Measurements from ENCODE around the gene ARL6IP5.
A peak's percentile ranks its signal among the peaks of the same experiment; 100 is the strongest.

Gene ARL6IP5

GRCh38 chr3:69116897-69117296, 32.2 kb downstream of the ARL6IP5 start:
- DNase-seq (ENCODE audit: low read depth, low spot score): peak; percentile 55

GRCh38 chr3:69118555-69118954, 33.8 kb downstream of the ARL6IP5 start:
- no peak for DNase-seq (ENCODE audit: low read depth, low spot score)

GRCh38 chr3:69119138-69119537, 34.4 kb downstream of the ARL6IP5 start:
- no peak for DNase-seq (ENCODE audit: low read depth, low spot score)

GRCh38 chr3:69119681-69120080, 34.9 kb downstream of the ARL6IP5 start:
- DNase-seq (ENCODE audit: low read depth, low spot score): no peak

GRCh38 chr3:69120879-69121464, 36.2 kb downstream of the ARL6IP5 start:
- peak; percentile 77 for DNase-seq (ENCODE audit: low read depth, low spot score)

- DNase-seq (ENCODE audit: low read depth, low spot score): no peak
These were observed 36.8 kb downstream of the ARL6IP5 start for GRCh38 chr3:69121513-69121912.

- no peak for DNase-seq (ENCODE audit: low read depth, low spot score)
These were observed 37.2 kb downstream of the ARL6IP5 start for GRCh38 chr3:69121950-69122349.

- DNase-seq (ENCODE audit: low read depth, low spot score): no peak
These were observed 37.7 kb downstream of the ARL6IP5 start, which contains the start of gene LMOD3 for GRCh38 chr3:69122403-69122802. Gene LMOD3, minus strand, starts transcription at chr3:69122595. Its CDS starts 209 bp downstream, at chr3:69122386.

GRCh38 chr3:69126216-69126615, 41.5 kb downstream of the ARL6IP5 start:
- DNase-seq (ENCODE audit: low read depth, low spot score): no peak

- no peak for DNase-seq (ENCODE audit: low read depth, low spot score)
These were observed 42.3 kb downstream of the ARL6IP5 start for GRCh38 chr3:69126999-69127398.

GRCh38 chr3:69128509-69128908, 43.8 kb downstream of the ARL6IP5 start:
- DNase-seq (ENCODE audit: low read depth, low spot score): no peak

- no peak for DNase-seq (ENCODE audit: low read depth, low spot score)
These were observed 44.8 kb downstream of the ARL6IP5 start for GRCh38 chr3:69129531-69129930.

GRCh38 chr3:69130689-69131088, 46.0 kb downstream of the ARL6IP5 start:
- no peak for DNase-seq (ENCODE audit: low read depth, low spot score)

GRCh38 chr3:69137005-69137404, 52.3 kb downstream of the ARL6IP5 start:
- no peak for DNase-seq (ENCODE audit: low read depth, low spot score)

GRCh38 chr3:69137412-69137811, 52.7 kb downstream of the ARL6IP5 start:
- DNase-seq (ENCODE audit: low read depth, low spot score): no peak

- no peak for DNase-seq (ENCODE audit: low read depth, low spot score)
These were observed 56.6 kb downstream of the ARL6IP5 start for GRCh38 chr3:69141313-69141712.

GRCh38 chr3:69142090-69142489, 57.4 kb downstream of the ARL6IP5 start:
- no peak for DNase-seq (ENCODE audit: low read depth, low spot score)

- DNase-seq (ENCODE audit: low read depth, low spot score): no peak
These were observed 58.2 kb downstream of the ARL6IP5 start for GRCh38 chr3:69142797-69143454.

- DNase-seq (ENCODE audit: low read depth, low spot score): no peak
These were observed 58.9 kb downstream of the ARL6IP5 start for GRCh38 chr3:69143612-69144011.

- peak; percentile 63 for DNase-seq (ENCODE audit: low read depth, low spot score)
These were observed 60.0 kb downstream of the ARL6IP5 start for GRCh38 chr3:69144631-69145245.

- no peak for DNase-seq (ENCODE audit: low read depth, low spot score)
These were observed 61.0 kb downstream of the ARL6IP5 start for GRCh38 chr3:69145688-69146087.

GRCh38 chr3:69149586-69149985, 64.8 kb downstream of the ARL6IP5 start:
- no peak for DNase-seq (ENCODE audit: low read depth, low spot score)

Measured in ELF-1 (cell line).